ENCODE measurements around the gene LCOR. TPM values are rescaled to one million over a fixed set of nuclear protein-coding genes. Genes with fewer than 3 reads are reported as not detected.

Gene LCOR
- total and polyA plus RNA-seq, 2 experiments from 2014 or later, result 13.7 to 22.2 TPM

DNA sequence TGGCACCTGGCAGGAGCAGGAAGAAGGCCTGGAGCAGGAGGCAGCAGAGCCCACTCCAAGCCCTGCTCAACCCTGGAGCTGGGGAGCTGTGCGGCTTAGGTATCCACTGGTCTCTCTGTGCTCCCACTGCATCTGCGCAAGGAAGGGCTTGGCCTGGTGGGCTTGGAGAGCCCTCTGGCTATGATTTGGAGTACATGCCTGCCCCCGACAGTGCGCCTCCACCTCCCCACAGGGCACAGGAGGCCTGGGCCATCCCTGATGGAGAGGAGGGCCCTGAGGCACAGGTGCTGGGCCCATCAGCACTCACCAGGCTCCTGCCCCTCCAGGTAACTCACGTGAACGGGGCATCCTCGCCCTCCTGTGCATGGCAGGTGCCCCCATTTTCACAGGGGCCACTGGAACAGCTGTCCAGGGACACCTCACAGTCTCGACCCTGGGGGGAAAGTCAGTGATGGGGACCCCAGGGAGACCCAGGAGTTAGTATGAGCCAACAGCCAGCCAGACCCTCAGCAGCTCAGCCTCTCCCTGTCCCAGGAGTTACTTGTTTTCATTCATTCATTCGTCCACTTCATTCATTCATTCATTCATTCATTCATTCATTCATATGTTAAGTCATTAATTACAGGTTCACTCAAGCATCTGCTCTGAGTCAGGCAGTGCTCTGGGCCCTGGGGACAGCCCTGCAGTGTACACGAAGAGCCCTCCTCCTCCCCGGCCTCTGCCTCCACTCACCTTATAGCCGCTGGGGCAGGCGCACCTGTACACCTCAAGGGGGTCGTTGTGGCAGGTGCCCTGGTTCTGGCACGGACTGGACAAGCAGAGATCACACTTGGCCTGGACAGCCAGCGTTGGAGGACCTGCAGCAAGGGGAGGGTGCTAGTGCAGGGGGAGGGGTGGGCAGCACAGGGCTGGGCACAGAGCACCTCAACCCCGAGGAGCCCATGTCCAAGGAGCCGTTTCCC, 186.4 kb downstream of the LCOR start:
- Histone ChIP-seq H3K9me3 (ENCODE audit: low read depth) (no peaks in the 10 kb centered on the region), H3K36me3 (no peaks in the 10 kb centered on the region), H3K27me3 (no peaks in the 10 kb centered on the region), H3K4me3 (no peak overlapping the region), H3K4me1 (ENCODE audit: low read depth) (peaks cover 12% of the 10 kb centered on the region), H3K27ac (no peak overlapping the region)
- TF ChIP-seq, protein P1, sequence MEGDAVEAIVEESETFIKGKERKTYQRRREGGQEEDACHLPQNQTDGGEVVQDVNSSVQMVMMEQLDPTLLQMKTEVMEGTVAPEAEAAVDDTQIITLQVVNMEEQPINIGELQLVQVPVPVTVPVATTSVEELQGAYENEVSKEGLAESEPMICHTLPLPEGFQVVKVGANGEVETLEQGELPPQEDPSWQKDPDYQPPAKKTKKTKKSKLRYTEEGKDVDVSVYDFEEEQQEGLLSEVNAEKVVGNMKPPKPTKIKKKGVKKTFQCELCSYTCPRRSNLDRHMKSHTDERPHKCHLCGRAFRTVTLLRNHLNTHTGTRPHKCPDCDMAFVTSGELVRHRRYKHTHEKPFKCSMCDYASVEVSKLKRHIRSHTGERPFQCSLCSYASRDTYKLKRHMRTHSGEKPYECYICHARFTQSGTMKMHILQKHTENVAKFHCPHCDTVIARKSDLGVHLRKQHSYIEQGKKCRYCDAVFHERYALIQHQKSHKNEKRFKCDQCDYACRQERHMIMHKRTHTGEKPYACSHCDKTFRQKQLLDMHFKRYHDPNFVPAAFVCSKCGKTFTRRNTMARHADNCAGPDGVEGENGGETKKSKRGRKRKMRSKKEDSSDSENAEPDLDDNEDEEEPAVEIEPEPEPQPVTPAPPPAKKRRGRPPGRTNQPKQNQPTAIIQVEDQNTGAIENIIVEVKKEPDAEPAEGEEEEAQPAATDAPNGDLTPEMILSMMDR (IDR thresholded peaks at IDR 0.05; ENCODE audit: low read depth, low read length), result no peak
- DNase-seq (ENCODE audit: low read depth in 1 of 2, low spot score in 1 of 2), result no peak

DNA sequence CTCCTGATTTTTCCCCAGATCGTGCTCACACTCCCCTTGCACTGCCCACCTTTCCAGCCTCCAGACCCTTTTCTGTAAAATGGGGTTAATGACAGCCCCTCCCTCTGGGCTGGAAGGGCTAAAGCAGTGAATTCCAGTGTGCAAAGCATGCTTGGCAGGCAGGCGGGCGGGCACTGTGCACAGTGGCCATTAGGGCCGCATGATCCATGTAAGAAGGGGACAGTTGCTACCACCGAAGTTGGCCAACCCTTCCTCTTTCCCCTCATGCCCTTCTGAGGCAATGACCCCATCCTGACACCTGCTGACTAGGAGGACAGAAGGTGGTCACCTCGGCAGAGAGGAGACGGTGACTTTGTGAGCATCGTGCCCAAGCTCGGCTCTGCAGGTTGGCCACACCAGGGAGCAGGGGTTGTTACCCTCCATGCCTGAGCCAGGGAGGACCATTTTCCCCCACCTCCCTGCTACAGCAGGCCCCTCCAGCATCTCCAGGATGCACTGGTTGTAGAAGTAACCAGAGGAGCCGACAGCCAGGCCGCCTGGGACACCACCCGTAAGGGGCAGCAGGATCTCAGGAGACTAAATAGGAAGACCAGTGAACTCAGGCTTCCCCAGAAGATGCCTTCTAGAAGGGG, 187.2 kb downstream of the LCOR start:
- Histone ChIP-seq H3K27ac (no peak overlapping the region), H3K4me3 (no peak overlapping the region), H3K36me3 (no peaks in the 10 kb centered on the region), H3K27me3 (no peaks in the 10 kb centered on the region), H3K4me1 (ENCODE audit: low read depth) (peaks cover 19% of the 10 kb centered on the region), H3K9me3 (ENCODE audit: low read depth) (no peaks in the 10 kb centered on the region)
- TF ChIP-seq, protein P1 (IDR thresholded peaks at IDR 0.05; ENCODE audit: low read depth, low read length), result no peak
- no peak for DNase-seq (ENCODE audit: low read depth in 1 of 2, low spot score in 1 of 2)

DNA sequence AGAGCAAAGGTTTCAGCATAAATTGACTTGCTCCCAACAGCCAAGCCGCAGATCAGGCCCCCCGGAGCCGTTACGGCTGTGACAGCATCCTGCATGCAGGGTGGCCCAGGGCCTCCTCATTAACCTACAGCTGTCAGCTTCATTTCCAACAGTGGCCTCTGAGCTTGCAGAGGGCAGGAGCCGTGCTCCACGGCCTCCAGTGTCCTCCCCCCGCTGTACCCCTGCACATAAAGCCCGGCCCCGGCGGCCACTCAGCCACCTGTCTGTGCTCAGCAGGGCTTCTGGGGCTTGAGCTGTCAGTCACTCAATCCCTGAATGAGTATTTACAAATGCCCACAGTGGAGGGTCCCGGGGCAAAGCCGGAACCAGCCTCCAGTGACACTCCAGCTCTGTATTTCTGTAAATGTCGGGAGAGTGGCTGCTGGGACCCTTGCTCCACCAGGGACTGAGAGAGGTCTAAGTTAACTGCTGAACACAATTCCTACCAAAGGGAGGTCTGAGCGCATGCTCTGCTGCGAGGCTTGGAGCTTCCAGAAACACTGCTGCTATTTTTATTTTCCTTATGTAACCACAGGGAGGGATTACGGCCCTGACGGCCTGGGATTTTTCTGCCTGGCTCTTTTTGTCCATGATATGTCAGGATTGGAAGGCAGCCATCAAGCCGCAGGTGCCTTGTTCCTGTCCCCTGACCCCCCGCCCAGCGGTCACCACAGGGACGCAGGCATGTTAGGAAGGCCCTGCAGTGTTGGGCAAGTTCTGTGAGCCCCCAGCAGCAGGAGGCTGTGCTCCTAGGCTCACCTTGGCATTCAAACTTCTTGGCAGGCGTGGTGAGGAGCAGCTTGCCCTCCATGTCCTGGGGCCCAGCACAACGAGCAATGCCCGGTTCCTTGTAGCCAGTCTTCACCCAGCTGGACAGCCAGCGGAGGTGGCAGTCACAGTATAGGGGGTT, 188.6 kb downstream of the LCOR start:
- peak in 1 of 2 donors; percentile 44 for DNase-seq (ENCODE audit: low read depth in 1 of 2, low spot score in 1 of 2)

DNA sequence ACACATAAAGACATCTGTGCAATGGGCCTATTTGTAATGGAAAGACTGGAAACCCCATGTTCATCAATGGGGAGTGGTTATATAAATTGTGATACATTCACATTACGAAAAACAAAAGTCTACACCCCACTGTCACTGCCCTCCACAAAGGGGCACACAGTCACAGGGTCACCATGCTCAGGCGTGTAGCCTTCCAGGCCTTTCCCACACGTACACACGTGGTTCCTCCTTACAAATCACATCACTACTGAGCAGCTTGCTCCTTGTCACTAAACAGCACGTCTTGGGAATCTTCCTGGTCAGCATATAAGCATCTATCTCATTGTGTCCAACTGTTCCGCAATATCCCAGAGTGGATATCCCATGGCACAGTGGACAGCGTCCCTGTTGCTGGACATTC, 190.5 kb downstream of the LCOR start:
- Histone ChIP-seq H3K27ac (no peak overlapping the region), H3K9me3 (ENCODE audit: low read depth) (no peaks in the 10 kb centered on the region), H3K4me3 (no peak overlapping the region), H3K27me3 (no peaks in the 10 kb centered on the region), H3K4me1 (ENCODE audit: low read depth) (peaks cover 25% of the 10 kb centered on the region), H3K36me3 (no peaks in the 10 kb centered on the region)
- no peak for DNase-seq (ENCODE audit: low read depth in 1 of 2, low spot score in 1 of 2)
- TF ChIP-seq, protein P1 (IDR thresholded peaks at IDR 0.05; ENCODE audit: low read depth, low read length), result no peak

More for the DNA sequence above, 188.6 kb downstream of the LCOR start:
- Histone ChIP-seq H3K9me3 (ENCODE audit: low read depth) (no peaks in the 10 kb centered on the region), H3K27me3 (no peaks in the 10 kb centered on the region), H3K36me3 (no peaks in the 10 kb centered on the region), H3K4me3 (no peak overlapping the region), H3K27ac (peak overlapping the region; percentile 83), H3K4me1 (ENCODE audit: low read depth) (peaks cover 25% of the 10 kb centered on the region)
- TF ChIP-seq, protein P1 (IDR thresholded peaks at IDR 0.05; ENCODE audit: low read depth, low read length), result no peak

All from cardiac muscle cell (in vitro differentiated cells and primary cell).